Panc1 (cell line): ENCODE data around the gene HOXA4. TPM values are rescaled to one million over a fixed set of nuclear protein-coding genes. Genes with fewer than 3 reads are reported as not detected.

Experiments
- ATAC-seq: fragments of 200-7000 bp; cut with Tn5 transposase; 2 replicates; pipeline ENCODE4 v1.9.1; 2020; ENCODE audit warnings: mild to moderate bottlenecking, moderate library complexity
- BruUV-seq: library from RNA; stranded (reverse); fragments of 400-500 nt; replicated peaks from 2 replicates; lab custom pipeline; 2021; lab: Mats Ljungman, UMichigan
- CTCF ChIA-PET: fragments of 300-600 bp; sonication (Branson Sonifier 250); formaldehyde crosslinking; loops from one replicate; lab custom pipeline; 2022; ENCODE audit warnings: antibody characterized with exemption; lab: Charles Lee
- POLR2A ChIA-PET: fragments of 300-600 bp; sonication (Branson Sonifier 250); formaldehyde crosslinking; loops from one replicate; lab custom pipeline; 2022; ENCODE audit warnings: antibody characterized with exemption; lab: Charles Lee
- DNase-seq: peaks from one replicate; pipeline ENCODE4 v3.0.0-alpha.2; 2010; ENCODE audit warnings: low read depth, low spot score
- H3K27ac ChIP-seq: 2 replicates; pipeline ENCODE4 v1.5.1; 2011; ENCODE audit warnings: mild to moderate bottlenecking, low read length, inconsistent platforms
- H3K27me3 ChIP-seq: fragments of 200-500 bp; sonication (Bioruptor generic); 2 replicates; pipeline ENCODE4 v1.6.0; 2014; ENCODE audit warnings: low read length, inconsistent platforms; ENCODE audit not compliant: control insufficient read depth, insufficient read depth
- H3K36me3 ChIP-seq: fragments of 200-500 bp; sonication (Bioruptor generic); 2 replicates; pipeline ENCODE4 v1.5.1; 2014; ENCODE audit warnings: inconsistent platforms, mild to moderate bottlenecking, low read length, moderate library complexity; ENCODE audit not compliant: control insufficient read depth, insufficient read depth
- H3K4me1 ChIP-seq: 2 replicates; pipeline ENCODE4 v1.5.1; 2011; ENCODE audit warnings: inconsistent platforms, mild to moderate bottlenecking, low read length, moderate library complexity; ENCODE audit not compliant: control insufficient read depth, insufficient read depth
- H3K4me3 ChIP-seq, 2 experiments: 2 replicates each; pipeline ENCODE4 v1.5.1; 2011 to 2012; ENCODE audit warnings: low read depth in 2 of 2, low read length in 2 of 2, mild to moderate bottlenecking in 2 of 2, inconsistent platforms in 1 of 2, moderate library complexity in 1 of 2
- H3K9me3 ChIP-seq: fragments of 200-500 bp; sonication (Bioruptor generic); 2 replicates; pipeline ENCODE4 v1.5.1; 2014; ENCODE audit warnings: low read depth, mild to moderate bottlenecking, inconsistent platforms, low read length, moderate library complexity; ENCODE audit not compliant: control insufficient read depth, insufficient read depth
- CTCF ChIP-seq: fragments of 450-650 bp; IDR thresholded peaks from 2 replicates; pipeline ENCODE4 v1.5.1; 2017; ENCODE audit warnings: mild to moderate bottlenecking
- POLR2AphosphoS5 ChIP-seq: IDR thresholded peaks from 2 replicates; pipeline ENCODE4 v1.6.1; 2012; ENCODE audit warnings: mild to moderate bottlenecking, low read depth, low read length, moderate library complexity
- REST ChIP-seq, 2 experiments: IDR thresholded peaks; 2 replicates each; pipeline ENCODE4 v1.6.1; 2011 to 2012; ENCODE audit warnings: low read depth in 2 of 2, control low read depth in 1 of 2, low read length in 1 of 2, mild to moderate bottlenecking in 1 of 2, moderate library complexity in 1 of 2; ENCODE audit not compliant: insufficient read depth in 1 of 2
- SIN3A ChIP-seq: IDR thresholded peaks from 2 replicates; pipeline ENCODE4 v1.6.1; 2012; ENCODE audit warnings: low read depth, mild to moderate bottlenecking, low read length, moderate library complexity, borderline replicate concordance; ENCODE audit not compliant: insufficient read depth
- TCF7L2 ChIP-seq: IDR thresholded peaks from 2 replicates; pipeline ENCODE4 v1.6.1; 2011; ENCODE audit warnings: mild to moderate bottlenecking, low read depth, low read length, inconsistent platforms
- in situ Hi-C: cut with HindIII; loops from 2 replicates; pipeline ENCODE4 v1.10.0; 2016; ENCODE audit warnings: low sequenced_read_pairs, low pct_unique_long_range_greater_than_20kb
- intact Hi-C: fragments of 100-400 bp; cut with micrococcal nuclease; formaldehyde crosslinking; loops from one replicate; pipeline ENCODE4 v1.10.0; 2022; ENCODE audit not compliant: unreplicated experiment
- total RNA-seq: library from RNA; stranded (reverse); gene quantifications from one replicate; pipeline ENCODE4 v1.2.1, GENCODE V29; 2021; ENCODE audit not compliant: unreplicated experiment

HOXA4 gene
- total RNA-seq, 1 experiment from 2014 or later = 0.39 TPM

- BruUV-seq = no TSS peak
- H3K4me1 ChIP-seq = no peaks in the 10 kb centered on the region
- CTCF ChIA-PET = no interaction called here
These were observed 33.4 kb upstream of the HOXA4 start for GRCh38 chr7:27164045-27164366.

GRCh38 chr7:27163288-27164044 lies 32.9 kb upstream of the HOXA4 start:
- ChIA-PET POLR2A (no interaction called here), CTCF (interaction anchor here (0.7 kb wide), 1 partner anchor 795 kb away, joined by 6 read pairs; no protein-coding TSS in a partner anchor)
- Histone ChIP-seq H3K27me3 (no peaks in the 10 kb centered on the region), H3K4me3 (no peak overlapping the region), H3K9me3 (no peaks in the 10 kb centered on the region), H3K36me3 (no peaks in the 10 kb centered on the region; the same call in 1 of the 2 replicates), H3K4me1 (no peaks in the 10 kb centered on the region), H3K27ac (no peak overlapping the region)
- DNase-seq = no peak
- TF ChIP-seq POLR2AphosphoS5 (no peak), TCF7L2 (no peak), CTCF (no peak), SIN3A (no peak), REST (IDR thresholded peaks at IDR 0.05; ENCODE audit: insufficient read depth in 1 of 2, low read depth in 2 of 2, low read length in 1 of 2) (no peak)
- intact Hi-C loops (loop anchor here (5.0 kb wide), 1 partner anchor 786 kb away; no protein-coding TSS in a partner anchor), in situ Hi-C loops (no loop called here)
- no TSS peak for BruUV-seq
- no peak for ATAC-seq

More at GRCh38 chr7:27164045-27164366, 33.4 kb upstream of the HOXA4 start:
- intact Hi-C loops = loop anchor here (5.0 kb wide), 1 partner anchor 787 kb away; no protein-coding TSS in a partner anchor
- POLR2A ChIA-PET = no interaction called here
- H3K36me3 ChIP-seq = no peaks in the 10 kb centered on the region; the same call in 1 of the 2 replicates
- no peak for ATAC-seq
- peak overlapping the region; percentile 37 to 41 for H3K4me3 ChIP-seq
- DNase-seq = no peak
- no peaks in the 10 kb centered on the region for H3K9me3 ChIP-seq
- no peaks in the 10 kb centered on the region for H3K27me3 ChIP-seq
- H3K27ac ChIP-seq = no peak overlapping the region
- in situ Hi-C loops = no loop called here
- TF ChIP-seq REST (IDR thresholded peaks at IDR 0.05; ENCODE audit: insufficient read depth in 1 of 2, low read depth in 2 of 2, low read length in 1 of 2) (no peak), TCF7L2 (no peak), CTCF (no peak), SIN3A (no peak), POLR2AphosphoS5 (no peak)
